Urothelium cell line (cell line): Measurements from ENCODE around the gene KCNN4.
A peak's percentile ranks its signal among the peaks of the same experiment; 100 is the strongest.

ENCODE experiments used
- DNase-seq: peaks from one replicate; pipeline ENCODE4 v3.0.0; 2011; ENCODE audit warnings: low spot score, mixed read lengths
- FAIRE-seq: peaks from 2 replicates; lab custom pipeline; 2011; peaks lifted over from hg19 to GRCh38; lab: Jason Lieb, UNC

Gene KCNN4

GRCh38 chr19:43751466-43752220 is 29.1 kb downstream of the KCNN4 start:
- FAIRE-seq = no peak

DNA sequence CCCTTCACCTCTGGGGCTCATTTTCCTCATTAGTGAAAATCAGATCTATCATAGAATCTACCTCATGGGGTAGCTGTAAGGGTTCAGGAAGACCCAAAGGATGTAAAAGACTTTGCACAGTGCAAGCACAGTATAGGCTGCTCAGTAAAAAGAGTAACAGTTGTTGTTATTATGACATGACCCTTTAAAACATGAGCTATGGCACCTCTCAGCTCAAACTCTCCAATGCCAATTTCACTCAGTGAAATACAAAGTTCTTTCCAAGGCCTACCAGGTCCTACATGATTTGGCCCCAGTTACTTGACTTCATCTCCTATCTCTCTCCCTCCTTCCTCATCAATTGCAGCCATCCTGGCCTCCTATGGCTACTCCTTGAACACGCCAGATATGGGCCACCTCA is 30.9 kb downstream of the KCNN4 start:
- DNase-seq (no peak), FAIRE-seq (no peak)

More at GRCh38 chr19:43751466-43752220, 29.1 kb downstream of the KCNN4 start:
- DNase-seq = no peak

GRCh38 chr19:43749152-43749551 is 31.6 kb downstream of the KCNN4 start:
- DNase-seq (no peak), FAIRE-seq (no peak)

DNA sequence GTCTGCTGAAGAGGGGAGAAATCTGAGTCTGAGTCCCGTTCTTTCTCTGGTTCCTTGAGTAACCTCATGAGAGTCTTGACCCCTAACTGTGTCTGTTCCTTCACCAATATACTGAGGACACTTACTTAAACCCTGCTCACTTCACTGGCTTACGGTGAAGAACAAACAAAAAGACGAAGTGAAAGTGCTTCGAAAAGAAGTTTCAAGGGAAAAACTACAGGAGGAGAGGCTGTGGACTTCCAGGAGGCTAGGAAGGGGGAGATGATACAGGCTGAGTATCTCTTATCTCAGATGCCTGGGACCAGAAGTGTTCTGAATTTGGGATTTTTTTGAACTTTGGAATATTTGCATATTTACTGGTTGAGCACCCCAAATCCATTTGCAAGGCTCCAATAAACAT is 32.1 kb downstream of the KCNN4 start:
- no peak for DNase-seq
- FAIRE-seq = no peak

- no peak for FAIRE-seq
- DNase-seq = no peak
Measured at GRCh38 chr19:43748205-43748594, 32.6 kb downstream of the KCNN4 start.

DNA sequence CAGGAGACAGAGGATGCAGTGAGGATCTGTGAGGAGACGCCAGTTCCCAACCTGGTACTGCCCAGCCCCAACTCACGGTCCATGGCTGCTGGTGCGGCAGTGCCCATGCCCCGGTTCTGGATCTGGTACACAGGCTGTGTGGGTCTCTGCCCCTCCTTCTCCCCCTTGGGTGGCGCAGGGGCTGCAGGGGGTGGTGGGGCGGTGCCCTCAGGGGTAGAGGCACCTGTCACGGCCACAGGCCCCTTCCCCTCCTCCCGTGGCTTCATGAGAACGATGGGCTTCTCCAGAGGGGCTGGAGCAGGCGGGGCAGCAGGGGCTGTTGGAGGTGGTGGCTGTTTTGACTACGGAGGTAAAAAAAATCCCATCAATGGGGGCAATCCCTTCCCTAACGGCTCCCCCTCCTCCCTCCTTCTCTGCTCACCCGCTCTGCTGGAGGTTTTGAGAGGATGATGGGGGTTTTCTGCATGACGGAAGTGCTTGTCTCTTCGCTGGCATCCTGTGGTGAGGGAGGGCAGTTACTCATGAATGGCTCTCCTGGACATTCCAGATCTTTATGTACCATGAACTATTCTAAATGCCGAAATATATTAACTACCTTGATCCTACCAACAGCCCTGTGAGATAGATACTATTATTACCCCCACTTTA is 33.1 kb downstream of the KCNN4 start:
- FAIRE-seq = no peak
- no peak for DNase-seq

- no peak for FAIRE-seq
- no peak for DNase-seq
Measured at GRCh38 chr19:43743059-43743458, 37.7 kb downstream of the KCNN4 start.

DNA sequence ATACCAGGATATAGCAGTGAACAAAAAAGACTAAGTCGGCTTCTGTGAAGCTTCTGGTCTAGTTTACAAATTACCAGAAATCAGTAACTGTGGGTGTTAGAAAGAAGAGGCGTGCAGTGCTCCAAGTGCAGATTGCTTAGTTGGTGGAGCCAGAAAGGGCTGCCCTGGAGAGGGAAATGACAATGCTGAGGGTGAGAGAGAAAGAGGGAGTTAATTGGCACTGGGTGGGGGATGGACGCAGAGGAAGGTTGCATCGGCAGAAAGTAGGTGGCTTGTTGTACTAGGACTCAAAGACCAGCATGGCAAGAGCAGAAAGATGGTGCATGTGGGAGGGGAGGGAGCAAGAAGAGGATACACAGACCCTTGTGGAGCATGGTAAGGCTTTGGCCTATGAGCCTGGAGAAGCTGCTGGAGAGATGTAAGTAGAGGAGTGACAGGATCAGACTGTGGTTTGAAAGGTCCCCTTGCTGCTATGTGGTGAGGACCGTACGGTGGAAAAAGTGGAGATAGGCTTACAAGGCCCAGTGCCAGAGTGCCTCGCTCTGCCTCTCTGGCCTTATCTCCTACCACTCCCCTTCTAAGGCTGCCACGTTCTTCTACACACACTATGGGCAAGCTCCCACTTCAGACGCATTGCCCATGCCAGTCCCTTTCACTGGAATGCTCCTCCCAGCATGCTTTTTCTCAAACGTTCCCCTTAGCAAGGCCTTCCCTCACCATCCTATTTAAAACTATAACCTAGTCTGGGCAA is 39.5 kb downstream of the KCNN4 start:
- DNase-seq = no peak
- FAIRE-seq = no peak

DNA sequence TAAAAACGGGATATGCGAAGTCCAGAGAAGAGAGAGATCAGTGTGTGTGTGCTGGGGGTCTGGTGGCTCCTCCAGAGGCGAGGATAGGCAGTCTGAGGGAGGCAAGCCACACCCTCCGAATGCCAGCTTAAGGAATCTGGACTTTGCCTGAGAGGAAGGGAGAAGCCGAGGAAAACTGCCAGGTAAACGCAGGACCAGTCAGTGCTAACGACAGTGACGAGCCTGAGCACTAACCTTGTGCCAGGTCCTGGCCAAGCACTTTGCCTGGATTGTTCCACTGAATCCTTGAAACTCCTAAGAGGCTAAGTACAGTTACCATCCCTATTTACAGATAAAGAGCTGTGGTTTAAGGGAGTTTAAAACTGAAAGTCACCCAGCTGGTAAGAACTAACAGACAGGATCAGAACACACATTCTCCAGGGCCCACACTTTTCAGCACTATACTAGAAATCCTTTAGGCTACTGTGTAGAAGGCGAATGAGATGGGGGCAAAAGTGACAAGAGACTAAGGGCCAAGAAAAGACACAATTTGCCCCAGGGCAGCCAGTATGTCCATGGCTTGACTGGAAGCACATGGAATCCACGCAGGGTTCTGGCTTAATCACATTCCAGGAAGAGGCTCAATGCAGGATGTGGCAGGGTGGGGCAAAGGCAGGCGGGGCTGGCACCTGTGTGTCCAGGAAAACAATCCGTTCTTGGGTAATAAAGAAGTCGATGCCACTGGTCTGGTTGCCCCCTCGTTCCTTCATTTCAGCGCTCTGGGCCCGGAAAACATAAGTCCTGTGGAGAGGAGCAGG is 41.1 kb downstream of the KCNN4 start:
- DNase-seq (no peak), FAIRE-seq (no peak)

DNA sequence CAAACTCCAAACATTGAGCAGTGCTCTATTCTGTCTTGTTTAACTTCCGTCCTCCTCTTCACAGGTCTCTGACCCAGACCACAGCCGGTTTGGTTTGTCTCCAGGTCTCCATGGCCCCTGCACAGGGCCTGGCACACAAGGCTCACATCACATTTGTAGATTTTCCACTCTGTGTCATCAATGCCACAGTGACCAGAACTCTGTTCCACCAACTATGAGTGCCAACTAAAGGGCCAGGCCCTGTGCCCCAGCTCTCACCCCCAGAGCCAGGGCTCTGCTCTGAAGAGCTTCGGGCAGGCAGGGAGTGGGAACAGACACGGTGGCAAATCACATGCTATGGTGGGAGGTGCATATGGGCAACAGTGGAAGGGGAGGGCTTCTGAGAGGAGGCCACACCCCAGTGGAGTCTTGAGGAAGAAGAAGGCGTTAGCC is 42.0 kb downstream of the KCNN4 start:
- FAIRE-seq (no peak), DNase-seq (no peak)

GRCh38 chr19:43735957-43736356 is 44.8 kb downstream of the KCNN4 start:
- DNase-seq (no peak), FAIRE-seq (no peak)

DNA sequence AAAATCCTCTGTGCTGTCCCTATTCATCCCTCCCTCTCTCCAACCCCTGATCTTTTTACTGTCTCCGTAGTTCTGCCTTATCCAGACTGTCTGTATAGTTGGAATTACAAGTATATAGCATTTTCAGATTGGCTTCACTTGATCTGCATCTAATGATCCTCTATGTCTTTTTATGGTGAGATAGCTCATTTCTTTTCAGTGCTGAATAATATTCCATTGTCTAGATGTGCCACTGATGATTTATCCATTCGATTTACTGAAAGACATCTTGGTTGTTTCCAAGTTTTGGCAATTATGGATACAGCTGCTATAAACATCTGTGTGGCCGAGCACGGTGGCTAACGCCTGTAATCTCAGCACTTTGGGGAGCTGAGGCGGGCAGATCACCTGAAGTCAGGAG is 45.8 kb downstream of the KCNN4 start:
- FAIRE-seq (no peak), DNase-seq (no peak)

- DNase-seq (no peak), FAIRE-seq (no peak)
Measured at GRCh38 chr19:43731846-43732245, 48.9 kb downstream of the KCNN4 start.

DNA sequence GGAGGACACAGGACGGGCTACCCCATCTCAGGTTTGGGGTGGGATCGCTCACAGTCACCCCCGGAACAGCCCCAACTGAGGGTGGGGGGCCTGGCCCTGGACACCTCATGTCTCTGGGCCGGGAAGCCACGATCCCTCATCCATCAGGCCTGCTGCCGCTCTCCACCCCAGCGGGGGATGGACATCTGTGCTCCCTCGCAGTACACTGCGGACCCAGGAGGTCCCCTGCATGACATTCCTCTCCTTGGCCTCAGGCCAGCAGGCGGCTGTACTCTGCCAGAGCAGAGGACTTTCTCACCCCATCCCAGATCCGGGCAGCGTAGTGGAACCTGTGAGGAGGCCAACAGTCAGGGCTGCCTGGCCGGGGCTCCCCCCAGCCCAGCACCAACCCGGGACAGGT is 49.4 kb downstream of the KCNN4 start:
- no peak for FAIRE-seq
- DNase-seq = no peak

DNA sequence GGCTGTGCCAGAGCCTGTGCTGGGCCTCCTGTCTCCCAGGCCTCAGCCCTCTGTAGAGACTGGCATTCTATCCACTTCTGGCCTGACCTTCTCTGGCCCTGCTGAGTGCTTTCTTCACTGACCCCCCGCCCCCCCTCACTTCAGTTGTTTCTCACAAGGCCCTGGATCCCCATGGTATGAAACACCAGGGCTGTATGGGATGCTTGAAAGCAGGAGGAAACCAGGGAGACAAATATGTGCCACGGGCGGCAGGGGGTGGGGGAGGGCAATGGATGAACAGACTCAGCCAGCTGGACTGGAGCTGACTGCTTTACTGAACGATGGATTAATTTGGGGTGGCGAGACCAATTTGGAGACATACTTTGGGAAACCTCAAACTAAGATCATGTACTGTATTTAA is 50.9 kb downstream of the KCNN4 start:
- FAIRE-seq (no peak), DNase-seq (no peak)

DNA sequence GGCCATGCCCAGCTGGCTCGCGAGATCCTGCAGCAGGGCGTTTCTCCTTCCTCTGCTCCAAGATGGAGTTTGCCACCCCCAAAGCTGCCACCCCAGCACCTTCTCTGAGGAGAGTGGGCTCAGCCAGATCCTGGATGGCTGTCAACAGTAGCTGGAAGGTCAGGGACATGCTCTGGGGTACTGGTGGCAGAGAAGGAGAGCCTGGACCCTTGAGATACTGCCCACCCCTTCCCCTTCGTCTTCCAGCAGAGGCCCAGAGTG is 53.2 kb downstream of the KCNN4 start:
- FAIRE-seq (no peak), DNase-seq (no peak)

DNA sequence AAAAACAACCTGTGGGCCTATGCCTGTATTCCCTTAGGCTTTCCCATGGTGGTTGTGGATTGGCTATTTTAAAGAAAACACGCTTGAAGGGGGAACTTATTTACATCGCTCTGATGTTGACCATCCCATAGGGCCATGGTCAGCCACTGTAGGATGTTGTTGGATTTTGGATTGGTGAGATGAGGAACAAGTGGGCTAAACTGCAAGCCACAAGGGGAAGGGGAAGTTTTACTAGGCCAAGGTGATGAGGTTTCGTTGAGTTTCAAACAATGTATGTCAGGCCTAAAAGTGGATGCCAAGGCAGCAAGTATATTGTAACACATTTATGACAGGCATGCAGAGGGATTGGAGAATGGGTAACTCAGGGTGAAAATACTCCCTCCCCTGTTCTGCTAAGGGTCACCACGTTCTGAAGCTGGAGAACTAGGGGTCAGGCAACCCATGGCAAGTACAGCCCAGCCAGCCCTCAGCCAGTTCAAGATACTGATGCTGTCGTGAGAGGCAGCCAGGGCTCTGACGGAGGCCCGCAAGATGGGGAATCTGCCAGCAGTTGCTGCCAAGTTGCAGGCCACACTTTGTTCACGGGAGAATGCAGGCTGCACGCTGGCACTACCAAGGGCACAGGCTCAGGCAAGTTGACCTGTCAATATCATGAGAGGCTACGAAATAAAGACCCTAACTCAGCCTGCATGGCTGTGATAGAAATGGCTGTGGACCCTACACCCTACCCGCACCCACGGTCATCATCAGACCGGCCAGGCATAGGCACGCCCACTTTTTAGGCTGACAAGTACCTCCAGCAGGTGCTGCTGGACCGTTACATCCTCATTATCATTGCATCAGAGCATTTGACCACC is 53.8 kb downstream of the KCNN4 start:
- DNase-seq (no peak), FAIRE-seq (peak; percentile 42)

DNA sequence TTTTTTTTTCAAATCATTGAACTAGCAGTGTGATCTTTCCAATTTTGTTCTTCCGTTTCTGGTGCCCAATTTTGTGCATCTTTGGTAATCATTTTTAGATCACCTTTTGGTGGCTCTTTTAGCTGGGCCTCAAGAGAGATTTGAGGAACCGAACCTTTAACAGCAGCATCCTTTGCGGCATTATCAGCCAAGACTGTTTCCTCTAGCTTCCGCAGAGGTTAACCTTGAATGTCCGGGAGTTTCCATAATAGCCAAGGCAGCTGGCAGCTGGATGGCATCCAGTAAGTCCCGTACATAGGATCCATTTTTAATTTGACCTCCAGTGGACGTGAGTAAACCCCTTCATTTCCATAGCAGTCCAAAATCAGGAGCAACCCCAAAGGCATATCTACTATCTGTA is 55.3 kb downstream of the KCNN4 start:
- no peak for FAIRE-seq
- DNase-seq = no peak

DNA sequence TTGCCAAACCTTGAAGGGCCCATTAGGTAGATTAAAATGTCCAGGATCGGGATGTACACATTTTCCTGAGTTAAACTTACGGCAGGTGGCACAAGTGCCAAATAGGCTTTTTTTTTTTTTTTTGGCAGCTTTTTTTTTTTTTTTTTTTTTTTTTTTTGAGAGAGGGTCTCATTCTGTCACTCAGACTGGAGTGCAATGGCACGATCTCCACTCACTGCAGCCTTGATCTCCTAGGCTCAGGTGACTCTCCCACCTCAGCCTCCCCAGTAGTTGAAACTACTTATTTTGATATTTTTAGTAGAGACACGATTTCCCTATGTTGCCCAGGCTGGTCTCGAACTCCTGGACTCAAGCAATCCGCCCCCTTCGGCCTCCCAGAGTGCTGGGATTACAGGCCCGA is 55.9 kb downstream of the KCNN4 start:
- DNase-seq (no peak), FAIRE-seq (no peak)

DNA sequence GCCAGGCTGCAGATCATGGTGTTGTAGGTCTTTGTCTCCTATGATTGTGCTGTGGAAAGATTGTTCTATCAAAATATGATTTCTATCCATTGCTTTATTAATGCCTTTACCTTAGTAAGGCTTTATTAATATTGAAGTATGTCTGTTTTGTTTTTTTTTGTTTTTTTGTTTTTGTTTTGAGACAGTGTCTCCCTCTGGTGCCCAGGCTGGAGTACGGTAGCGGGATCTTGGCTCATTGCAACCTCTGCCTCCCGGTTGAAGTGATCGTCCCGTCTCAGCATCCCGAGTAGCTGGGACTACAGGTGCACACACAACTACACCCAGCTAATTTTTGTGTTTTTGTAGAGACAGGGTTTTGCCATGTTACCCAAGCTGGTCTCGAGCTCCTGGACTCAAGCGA is 57.2 kb downstream of the KCNN4 start:
- no peak for DNase-seq
- no peak for FAIRE-seq
